B cell (primary cell): Measurements from ENCODE around the gene FYB2.

Experiments used
- CTCF ChIP-seq: fragments of 200-600 bp; IDR thresholded peaks from one replicate; pipeline ENCODE4 v1.8.0; 2022; ENCODE audit warnings: antibody characterized with exemption, mild to moderate bottlenecking
- EZH2 ChIP-seq: IDR thresholded peaks from 2 replicates; pipeline ENCODE4 v1.6.1; 2012; ENCODE audit warnings: borderline replicate concordance, low read depth, mild to moderate bottlenecking, moderate library complexity, low read length; ENCODE audit not compliant: insufficient read depth, poor library complexity, severe bottlenecking

GRCh38 chr1:56863265-56863992 is 44.2 kb upstream of the FYB2 start:
- TF ChIP-seq CTCF, result no peak
- no peak for TF ChIP-seq EZH2
